SK-N-SH (cell line): ENCODE measurements around the gene GON7.

Experiments used
- GABPA ChIP-seq: IDR thresholded peaks from 2 replicates; pipeline ENCODE4 v1.4.0; 2012; ENCODE audit warnings: low read depth, mild to moderate bottlenecking
- MXI1 ChIP-seq: IDR thresholded peaks from 2 replicates; pipeline ENCODE4 v1.6.1; 2012; ENCODE audit warnings: mild to moderate bottlenecking, low read depth, low read length, improper control_type of control experiment
- NRF1 ChIP-seq: IDR thresholded peaks from 2 replicates; pipeline ENCODE4 v1.6.1; 2012; ENCODE audit warnings: low read depth, mild to moderate bottlenecking, low read length
- TF ChIP-seq, protein P1 (sequence below): fragments of 200-600 bp; sonication (generic); IDR thresholded peaks from 2 replicates; pipeline ENCODE4 v1.6.1; 2017; ENCODE audit warnings: antibody characterized with exemption, mild to moderate bottlenecking, moderate library complexity

DNA sequence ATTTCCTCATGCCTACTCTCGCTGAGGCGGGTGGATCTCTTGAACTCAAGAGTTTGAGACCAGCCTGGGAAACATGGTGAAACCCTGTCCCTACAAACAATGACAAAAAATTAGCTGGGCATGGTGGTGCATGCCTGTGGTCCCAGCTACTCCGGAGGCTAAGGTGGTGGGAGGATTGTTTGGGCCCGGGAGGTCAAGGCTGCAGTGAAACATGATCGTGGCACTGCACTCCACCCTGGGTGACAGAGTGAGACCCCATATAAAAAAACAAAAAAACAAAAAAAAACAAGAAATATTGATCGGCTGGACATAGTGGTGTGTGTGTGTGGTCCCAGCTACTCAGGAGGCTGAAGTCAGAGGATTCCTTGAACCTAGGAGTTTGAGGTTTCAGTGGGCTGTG, 31.4 kb downstream of the GON7 start:
- TF ChIP-seq MXI1 (no peak), GABPA (no peak), NRF1 (no peak)
- TF ChIP-seq, protein P1, sequence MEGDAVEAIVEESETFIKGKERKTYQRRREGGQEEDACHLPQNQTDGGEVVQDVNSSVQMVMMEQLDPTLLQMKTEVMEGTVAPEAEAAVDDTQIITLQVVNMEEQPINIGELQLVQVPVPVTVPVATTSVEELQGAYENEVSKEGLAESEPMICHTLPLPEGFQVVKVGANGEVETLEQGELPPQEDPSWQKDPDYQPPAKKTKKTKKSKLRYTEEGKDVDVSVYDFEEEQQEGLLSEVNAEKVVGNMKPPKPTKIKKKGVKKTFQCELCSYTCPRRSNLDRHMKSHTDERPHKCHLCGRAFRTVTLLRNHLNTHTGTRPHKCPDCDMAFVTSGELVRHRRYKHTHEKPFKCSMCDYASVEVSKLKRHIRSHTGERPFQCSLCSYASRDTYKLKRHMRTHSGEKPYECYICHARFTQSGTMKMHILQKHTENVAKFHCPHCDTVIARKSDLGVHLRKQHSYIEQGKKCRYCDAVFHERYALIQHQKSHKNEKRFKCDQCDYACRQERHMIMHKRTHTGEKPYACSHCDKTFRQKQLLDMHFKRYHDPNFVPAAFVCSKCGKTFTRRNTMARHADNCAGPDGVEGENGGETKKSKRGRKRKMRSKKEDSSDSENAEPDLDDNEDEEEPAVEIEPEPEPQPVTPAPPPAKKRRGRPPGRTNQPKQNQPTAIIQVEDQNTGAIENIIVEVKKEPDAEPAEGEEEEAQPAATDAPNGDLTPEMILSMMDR, result no peak
